Measurements from ENCODE around the gene RAPGEF6. TPM values are rescaled to one million over a fixed set of nuclear protein-coding genes. Genes with fewer than 3 reads are reported as not detected.

The RAPGEF6 gene
- total RNA-seq, 4 donors from 2014 or later: 14.0 to 23.7 (median 17.9) TPM

- TF ChIP-seq POLR2A (IDR thresholded peaks at IDR 0.05): no peak
- TF ChIP-seq POLR2AphosphoS5 (IDR thresholded peaks at IDR 0.05): no peak
- no peaks in the 10 kb centered on the region for H3K27me3 ChIP-seq
- no peak overlapping the region for H3K4me3 ChIP-seq
- H3K36me3 ChIP-seq: peaks cover 3 to 50% of the 10 kb centered on the region in 2 donors
- no peaks in the 10 kb centered on the region for H3K9me3 ChIP-seq
- H3K4me1 ChIP-seq: peaks cover 0 to 13% (median 0%) of the 10 kb centered on the region in 3 donors
- ATAC-seq: no peak
- 77 to 100% methylated on average over 2 of the region's 2 CpGs for whole genome bisulfite sequencing, 2 donors (ENCODE audit: low coverage in 1 of 2)
- no peak overlapping the region for H3K27ac ChIP-seq
Measured at GRCh38 chr5:131654776-131655175, 19.7 kb upstream of the RAPGEF6 start.

GRCh38 chr5:131654309-131654708 is 19.3 kb upstream of the RAPGEF6 start:
- Histone ChIP-seq H3K4me3 (no peak overlapping the region), H3K36me3 (peaks cover 3 to 50% of the 10 kb centered on the region in 2 donors), H3K9me3 (no peaks in the 10 kb centered on the region), H3K27me3 (no peaks in the 10 kb centered on the region), H3K27ac (no peak overlapping the region), H3K4me1 (peaks cover 0 to 13% (median 0%) of the 10 kb centered on the region in 3 donors)
- WGBS, 2 donors (ENCODE audit: low coverage in 1 of 2): 92 to 95% methylated on average over 2 of the region's 2 CpGs
- TF ChIP-seq EP300 (IDR thresholded peaks at IDR 0.05) (no peak), POLR2A (IDR thresholded peaks at IDR 0.05) (no peak), POLR2AphosphoS5 (IDR thresholded peaks at IDR 0.05) (no peak)
- ATAC-seq: no peak

- H3K4me3 ChIP-seq: no peak overlapping the region
- H3K36me3 ChIP-seq: peaks cover 3 to 82% of the 10 kb centered on the region in 2 donors
- H3K27me3 ChIP-seq: no peaks in the 10 kb centered on the region
- no peak for ATAC-seq
- peaks cover 0 to 1% (median 0%) of the 10 kb centered on the region in 3 donors for H3K4me1 ChIP-seq
- H3K9me3 ChIP-seq: no peaks in the 10 kb centered on the region
- no peak overlapping the region for H3K27ac ChIP-seq
- WGBS, 2 donors (ENCODE audit: low coverage in 1 of 2): 57 to 74% methylated on average over 3 of the region's 3 CpGs
- no peak for TF ChIP-seq CTCF (IDR thresholded peaks at IDR 0.05)
- TF ChIP-seq EP300 (IDR thresholded peaks at IDR 0.05): no peak
- no peak for TF ChIP-seq POLR2AphosphoS5 (IDR thresholded peaks at IDR 0.05)
- no peak for TF ChIP-seq POLR2A (IDR thresholded peaks at IDR 0.05)
Measured at GRCh38 chr5:131649161-131649560, 14.1 kb upstream of the RAPGEF6 start.

- Histone ChIP-seq H3K36me3 (peaks cover 3 to 67% of the 10 kb centered on the region in 2 donors), H3K27me3 (no peaks in the 10 kb centered on the region), H3K4me1 (no peaks in the 10 kb centered on the region), H3K27ac (no peak overlapping the region), H3K4me3 (no peak overlapping the region), H3K9me3 (no peaks in the 10 kb centered on the region)
- no peak for TF ChIP-seq POLR2AphosphoS5 (IDR thresholded peaks at IDR 0.05)
- TF ChIP-seq EP300 (IDR thresholded peaks at IDR 0.05): no peak
- TF ChIP-seq POLR2A (IDR thresholded peaks at IDR 0.05): no peak
- no peak for TF ChIP-seq CTCF (IDR thresholded peaks at IDR 0.05)
- 84 to 88% methylated on average over 9 to 10 of the region's 10 CpGs for WGBS, 2 donors (ENCODE audit: low coverage in 1 of 2)
- ATAC-seq: no peak
Measured at GRCh38 chr5:131647048-131647769, 12.2 kb upstream of the RAPGEF6 start.

GRCh38 chr5:131644822-131645221 is 9.8 kb upstream of the RAPGEF6 start:
- Histone ChIP-seq H3K27ac (no peak overlapping the region), H3K4me1 (no peaks in the 10 kb centered on the region), H3K9me3 (no peaks in the 10 kb centered on the region), H3K27me3 (no peaks in the 10 kb centered on the region), H3K4me3 (no peak overlapping the region), H3K36me3 (peaks cover 0 to 46% of the 10 kb centered on the region in 2 donors)
- ATAC-seq: no peak
- WGBS, 2 donors (ENCODE audit: low coverage in 1 of 2): 88 to 92% methylated on average over 4 to 7 of the region's 7 CpGs
- no peak for TF ChIP-seq POLR2A (IDR thresholded peaks at IDR 0.05)
- no peak for TF ChIP-seq CTCF (IDR thresholded peaks at IDR 0.05)
- TF ChIP-seq EP300 (IDR thresholded peaks at IDR 0.05): no peak
- TF ChIP-seq POLR2AphosphoS5 (IDR thresholded peaks at IDR 0.05): no peak

GRCh38 chr5:131644370-131644769 is 9.3 kb upstream of the RAPGEF6 start:
- Histone ChIP-seq H3K9me3 (no peaks in the 10 kb centered on the region), H3K4me3 (no peak overlapping the region), H3K27ac (no peak overlapping the region), H3K27me3 (no peaks in the 10 kb centered on the region), H3K36me3 (peaks cover 0 to 41% of the 10 kb centered on the region in 2 donors), H3K4me1 (no peaks in the 10 kb centered on the region)
- WGBS, 2 donors (ENCODE audit: low coverage in 1 of 2): 88 to 89% methylated on average over 1 of the region's 1 CpG
- no peak for TF ChIP-seq POLR2AphosphoS5 (IDR thresholded peaks at IDR 0.05)
- no peak for TF ChIP-seq CTCF (IDR thresholded peaks at IDR 0.05)
- TF ChIP-seq POLR2A (IDR thresholded peaks at IDR 0.05): no peak
- no peak for TF ChIP-seq EP300 (IDR thresholded peaks at IDR 0.05)
- ATAC-seq: no peak
